AG04450 (cell line): ENCODE data around the gene MAFB. TPM values are rescaled to one million over a fixed set of nuclear protein-coding genes. Genes with fewer than 3 reads are reported as not detected.

Experiments used
- CTCF ChIA-PET: fragments of 300-600, 350-600 bp; formaldehyde crosslinking; extraction: SDS; loops from one replicate; lab custom pipeline; 2022; ENCODE audit warnings: antibody characterized with exemption, inconsistent platforms; lab: Charles Lee
- POLR2A ChIA-PET: fragments of 350-600 bp; formaldehyde crosslinking; extraction: SDS; loops from one replicate; lab custom pipeline; 2021; ENCODE audit warnings: antibody characterized with exemption, inconsistent platforms; lab: Yijun Ruan, JAX
- DNase-seq: peaks from one replicate; pipeline ENCODE4 v3.0.0-alpha.2; 2011; ENCODE audit warnings: low read depth, low spot score
- H3K27ac ChIP-seq: one replicate; pipeline ENCODE4 v1.5.1; 2012; ENCODE audit warnings: low read depth, low read length, control low read depth
- H3K27me3 ChIP-seq: one replicate; pipeline ENCODE4 v1.6.0; 2012; ENCODE audit warnings: low read length; ENCODE audit not compliant: control insufficient read depth, insufficient read depth
- H3K4me3 ChIP-seq: 2 replicates; pipeline ENCODE4 v1.5.1; 2011; ENCODE audit warnings: mild to moderate bottlenecking, low read depth, low read length, control low read depth
- H3K9me3 ChIP-seq: 2 replicates; pipeline ENCODE4 v1.5.1; 2012; ENCODE audit warnings: low read length; ENCODE audit not compliant: control insufficient read depth, insufficient read depth
- polyA plus RNA-seq: library from polyadenylated mRNA; depleted of rRNA; stranded (reverse); fragments of >200 nt; gene quantifications from 2 replicates; pipeline ENCODE4 v1.2.3, GENCODE V29; 2011
- TF ChIP-seq, protein P1 (sequence below): IDR thresholded peaks from 2 replicates; pipeline ENCODE4 v1.5.1; 2011; ENCODE audit warnings: low read depth, low read length, control low read depth, inconsistent platforms

Gene MAFB
- polyA plus RNA-seq, 1 experiment = 0.10 TPM

- no peak for DNase-seq
- CTCF ChIA-PET = interaction anchor here (1.5 kb wide), 1 partner anchor 76 kb away, joined by 4 read pairs; no protein-coding TSS in a partner anchor
- H3K27ac ChIP-seq = no peak overlapping the region
- no peak overlapping the region for H3K4me3 ChIP-seq
- peaks cover 7% of the 10 kb centered on the region for H3K27me3 ChIP-seq
- TF ChIP-seq, protein P1, sequence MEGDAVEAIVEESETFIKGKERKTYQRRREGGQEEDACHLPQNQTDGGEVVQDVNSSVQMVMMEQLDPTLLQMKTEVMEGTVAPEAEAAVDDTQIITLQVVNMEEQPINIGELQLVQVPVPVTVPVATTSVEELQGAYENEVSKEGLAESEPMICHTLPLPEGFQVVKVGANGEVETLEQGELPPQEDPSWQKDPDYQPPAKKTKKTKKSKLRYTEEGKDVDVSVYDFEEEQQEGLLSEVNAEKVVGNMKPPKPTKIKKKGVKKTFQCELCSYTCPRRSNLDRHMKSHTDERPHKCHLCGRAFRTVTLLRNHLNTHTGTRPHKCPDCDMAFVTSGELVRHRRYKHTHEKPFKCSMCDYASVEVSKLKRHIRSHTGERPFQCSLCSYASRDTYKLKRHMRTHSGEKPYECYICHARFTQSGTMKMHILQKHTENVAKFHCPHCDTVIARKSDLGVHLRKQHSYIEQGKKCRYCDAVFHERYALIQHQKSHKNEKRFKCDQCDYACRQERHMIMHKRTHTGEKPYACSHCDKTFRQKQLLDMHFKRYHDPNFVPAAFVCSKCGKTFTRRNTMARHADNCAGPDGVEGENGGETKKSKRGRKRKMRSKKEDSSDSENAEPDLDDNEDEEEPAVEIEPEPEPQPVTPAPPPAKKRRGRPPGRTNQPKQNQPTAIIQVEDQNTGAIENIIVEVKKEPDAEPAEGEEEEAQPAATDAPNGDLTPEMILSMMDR = no peak
- POLR2A ChIA-PET = no interaction called here
- H3K9me3 ChIP-seq = no peaks in the 10 kb centered on the region
Observed at GRCh38 chr20:40663991-40664880, 24.8 kb downstream of the MAFB start.

GRCh38 chr20:40663304-40663790, 25.7 kb downstream of the MAFB start:
- TF ChIP-seq, protein P1 = no peak
- H3K4me3 ChIP-seq = no peak overlapping the region
- H3K27me3 ChIP-seq = peaks cover 7% of the 10 kb centered on the region
- DNase-seq = no peak
- ChIA-PET CTCF (no interaction called here), POLR2A (no interaction called here)
- H3K27ac ChIP-seq = no peak overlapping the region
- H3K9me3 ChIP-seq = no peaks in the 10 kb centered on the region

DNA sequence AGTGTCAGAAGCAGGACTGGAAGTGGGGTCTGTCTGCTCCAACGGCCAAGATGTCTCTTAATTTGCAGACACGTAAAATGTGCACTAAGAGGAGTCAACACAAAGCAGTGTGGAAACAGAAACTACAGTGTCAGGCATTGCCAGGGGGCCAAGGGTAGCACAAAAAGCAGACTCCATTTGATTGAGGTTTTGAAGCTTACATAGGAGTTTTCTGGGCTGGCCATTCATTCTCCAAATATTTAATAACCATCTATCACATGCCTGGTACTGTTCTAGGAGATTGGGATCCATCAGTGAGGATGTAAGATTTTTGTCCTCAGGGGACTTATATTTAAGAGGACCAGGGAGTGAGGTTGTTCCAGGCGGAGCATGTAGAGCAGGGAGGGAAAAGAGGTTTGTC, 29.5 kb downstream of the MAFB start:
- TF ChIP-seq, protein P1 = no peak
- no peak for DNase-seq
- no peak overlapping the region for H3K27ac ChIP-seq
- POLR2A ChIA-PET = no interaction called here
- H3K4me3 ChIP-seq = no peak overlapping the region
- H3K9me3 ChIP-seq = no peaks in the 10 kb centered on the region
- H3K27me3 ChIP-seq = peaks cover 5% of the 10 kb centered on the region
- CTCF ChIA-PET = no interaction called here

DNA sequence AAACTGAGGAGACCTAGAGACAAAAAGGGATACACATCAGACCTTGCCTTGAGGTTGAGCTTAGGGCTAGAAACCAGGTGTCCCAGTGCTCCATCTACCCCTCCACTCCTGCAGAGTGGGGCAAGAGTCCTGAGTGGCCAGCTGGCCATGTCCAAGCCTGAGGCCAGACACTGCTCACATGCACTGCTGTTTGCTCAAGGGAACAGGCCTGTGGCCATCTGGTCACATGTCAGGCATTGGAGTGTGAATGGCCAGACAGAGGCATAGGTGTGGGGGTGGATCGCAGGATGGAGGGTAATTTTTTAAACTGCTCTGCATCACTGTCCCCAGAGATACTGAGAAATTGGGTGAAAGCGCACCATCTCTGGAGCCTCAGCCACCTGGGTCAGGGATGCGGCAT, 30.5 kb downstream of the MAFB start:
- TF ChIP-seq, protein P1 = no peak
- ChIA-PET POLR2A (no interaction called here), CTCF (no interaction called here)
- no peak for DNase-seq
- H3K4me3 ChIP-seq = no peak overlapping the region
- no peak overlapping the region for H3K27ac ChIP-seq
- H3K27me3 ChIP-seq = peaks cover 5% of the 10 kb centered on the region
- no peaks in the 10 kb centered on the region for H3K9me3 ChIP-seq

DNA sequence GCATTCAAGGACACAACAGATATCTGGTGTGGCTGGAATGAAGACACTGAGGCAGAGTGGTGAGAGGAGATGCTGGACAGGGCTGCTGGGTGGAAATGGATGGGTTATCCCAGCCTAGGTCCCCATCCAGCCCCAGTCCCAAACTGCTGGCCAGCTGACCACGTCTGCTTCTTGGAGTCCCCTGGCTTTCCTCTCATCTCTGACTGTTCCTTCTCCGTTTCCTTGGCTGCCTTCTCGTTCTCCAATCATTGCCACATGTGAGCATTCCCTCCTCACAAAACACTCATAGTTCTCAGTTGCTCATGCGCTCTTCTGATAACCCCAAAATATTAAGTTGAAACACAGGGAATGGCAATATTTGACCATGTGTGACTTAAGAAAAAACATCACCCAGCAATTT, 31.5 kb downstream of the MAFB start:
- TF ChIP-seq, protein P1 = no peak
- H3K27me3 ChIP-seq = peaks cover 4% of the 10 kb centered on the region
- H3K4me3 ChIP-seq = no peak overlapping the region
- ChIA-PET POLR2A (no interaction called here), CTCF (no interaction called here)
- DNase-seq = no peak
- H3K27ac ChIP-seq = no peak overlapping the region
- H3K9me3 ChIP-seq = no peaks in the 10 kb centered on the region; the same call in 1 of the 2 replicates
